AG04450 (cell line): ENCODE results near the gene C1orf159. TPM values are rescaled to one million over a fixed set of nuclear protein-coding genes. Genes with fewer than 3 reads are reported as not detected.

Source experiments
- CTCF ChIA-PET: fragments of 300-600, 350-600 bp; formaldehyde crosslinking; extraction: SDS; loops from one replicate; lab custom pipeline; 2022; ENCODE audit warnings: antibody characterized with exemption, inconsistent platforms; lab: Charles Lee
- POLR2A ChIA-PET: fragments of 350-600 bp; formaldehyde crosslinking; extraction: SDS; loops from one replicate; lab custom pipeline; 2021; ENCODE audit warnings: antibody characterized with exemption, inconsistent platforms; lab: Yijun Ruan, JAX
- DNase-seq: peaks from one replicate; pipeline ENCODE4 v3.0.0-alpha.2; 2011; ENCODE audit warnings: low read depth, low spot score
- H3K27ac ChIP-seq: one replicate; pipeline ENCODE4 v1.5.1; 2012; ENCODE audit warnings: low read depth, low read length, control low read depth
- H3K27me3 ChIP-seq: one replicate; pipeline ENCODE4 v1.6.0; 2012; ENCODE audit warnings: low read length; ENCODE audit not compliant: control insufficient read depth, insufficient read depth
- H3K4me3 ChIP-seq: 2 replicates; pipeline ENCODE4 v1.5.1; 2011; ENCODE audit warnings: mild to moderate bottlenecking, low read depth, low read length, control low read depth
- H3K9me3 ChIP-seq: 2 replicates; pipeline ENCODE4 v1.5.1; 2012; ENCODE audit warnings: low read length; ENCODE audit not compliant: control insufficient read depth, insufficient read depth
- polyA plus RNA-seq: library from polyadenylated mRNA; depleted of rRNA; stranded (reverse); fragments of >200 nt; gene quantifications from 2 replicates; pipeline ENCODE4 v1.2.3, GENCODE V29; 2011
- TF ChIP-seq, protein P1 (sequence below): IDR thresholded peaks from 2 replicates; pipeline ENCODE4 v1.5.1; 2011; ENCODE audit warnings: low read depth, low read length, control low read depth, inconsistent platforms

The C1orf159 gene
- polyA plus RNA-seq, 1 experiment = 2.3 TPM

- ChIA-PET CTCF (no interaction called here), POLR2A (no interaction called here)
- DNase-seq = no peak
- Histone ChIP-seq H3K27ac (no peak overlapping the region), H3K9me3 (peaks cover 31% of the 10 kb centered on the region), H3K4me3 (no peak overlapping the region), H3K27me3 (peaks cover 7% of the 10 kb centered on the region)
- TF ChIP-seq, protein P1, sequence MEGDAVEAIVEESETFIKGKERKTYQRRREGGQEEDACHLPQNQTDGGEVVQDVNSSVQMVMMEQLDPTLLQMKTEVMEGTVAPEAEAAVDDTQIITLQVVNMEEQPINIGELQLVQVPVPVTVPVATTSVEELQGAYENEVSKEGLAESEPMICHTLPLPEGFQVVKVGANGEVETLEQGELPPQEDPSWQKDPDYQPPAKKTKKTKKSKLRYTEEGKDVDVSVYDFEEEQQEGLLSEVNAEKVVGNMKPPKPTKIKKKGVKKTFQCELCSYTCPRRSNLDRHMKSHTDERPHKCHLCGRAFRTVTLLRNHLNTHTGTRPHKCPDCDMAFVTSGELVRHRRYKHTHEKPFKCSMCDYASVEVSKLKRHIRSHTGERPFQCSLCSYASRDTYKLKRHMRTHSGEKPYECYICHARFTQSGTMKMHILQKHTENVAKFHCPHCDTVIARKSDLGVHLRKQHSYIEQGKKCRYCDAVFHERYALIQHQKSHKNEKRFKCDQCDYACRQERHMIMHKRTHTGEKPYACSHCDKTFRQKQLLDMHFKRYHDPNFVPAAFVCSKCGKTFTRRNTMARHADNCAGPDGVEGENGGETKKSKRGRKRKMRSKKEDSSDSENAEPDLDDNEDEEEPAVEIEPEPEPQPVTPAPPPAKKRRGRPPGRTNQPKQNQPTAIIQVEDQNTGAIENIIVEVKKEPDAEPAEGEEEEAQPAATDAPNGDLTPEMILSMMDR = no peak
Observed at GRCh38 chr1:1150100-1150499, 34.2 kb upstream of the C1orf159 start.

DNA sequence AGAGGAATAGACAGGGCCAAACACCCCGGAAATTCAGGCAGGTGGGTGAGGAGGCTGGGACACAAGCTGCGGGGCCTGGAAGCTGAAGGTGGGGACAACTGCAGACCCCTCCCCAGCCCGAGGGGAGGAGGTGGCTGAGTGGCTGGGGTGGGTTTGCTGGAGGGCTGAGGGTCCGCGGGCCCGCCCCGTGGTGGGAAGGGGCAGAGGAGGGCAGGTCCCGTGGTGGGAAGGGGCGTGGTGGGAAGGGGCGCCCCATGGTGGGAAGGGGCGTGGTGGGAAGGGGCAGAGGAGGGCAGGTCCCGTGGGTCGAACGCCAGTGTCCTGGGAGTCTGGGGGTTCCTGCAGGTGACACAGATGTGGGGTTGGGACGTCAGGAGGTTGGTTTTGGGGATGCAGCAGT lies 33.5 kb upstream of the C1orf159 start:
- H3K27me3 ChIP-seq = peaks cover 7% of the 10 kb centered on the region
- ChIA-PET CTCF (no interaction called here), POLR2A (no interaction called here)
- TF ChIP-seq, protein P1 = no peak
- H3K9me3 ChIP-seq = peaks cover 31% of the 10 kb centered on the region
- H3K4me3 ChIP-seq = no peak overlapping the region
- no peak overlapping the region for H3K27ac ChIP-seq
- no peak for DNase-seq

DNA sequence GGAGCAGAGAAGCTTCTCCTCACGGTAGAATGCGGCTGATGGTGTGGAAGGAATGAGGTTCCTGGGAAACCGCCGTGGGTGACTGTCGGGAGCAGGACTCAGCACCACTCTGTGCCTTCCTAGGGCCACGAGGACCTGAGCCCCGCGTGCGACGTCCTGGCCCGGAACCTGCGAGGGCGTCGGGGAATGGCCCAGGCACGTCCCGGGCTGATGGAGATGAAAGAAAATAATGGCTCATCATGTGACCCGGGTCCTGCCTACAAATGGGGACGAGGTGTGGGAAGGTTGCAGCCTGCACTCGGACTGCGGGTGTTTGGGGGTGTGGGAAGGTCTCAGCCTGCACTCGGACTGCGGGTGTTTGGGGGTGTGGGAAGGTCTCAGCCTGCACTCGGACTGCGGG lies 32.7 kb upstream of the C1orf159 start:
- peaks cover 9% of the 10 kb centered on the region for H3K27me3 ChIP-seq
- H3K4me3 ChIP-seq = no peak overlapping the region
- H3K9me3 ChIP-seq = peaks cover 29% of the 10 kb centered on the region
- no peak overlapping the region for H3K27ac ChIP-seq
- POLR2A ChIA-PET = no interaction called here
- CTCF ChIA-PET = no interaction called here
- DNase-seq = no peak
- TF ChIP-seq, protein P1 = no peak

- H3K27ac ChIP-seq = no peak overlapping the region
- TF ChIP-seq, protein P1 = no peak
- peaks cover 24% of the 10 kb centered on the region for H3K9me3 ChIP-seq
- peaks cover 12% of the 10 kb centered on the region for H3K27me3 ChIP-seq
- CTCF ChIA-PET = no interaction called here
- POLR2A ChIA-PET = no interaction called here
- H3K4me3 ChIP-seq = no peak overlapping the region
- DNase-seq = no peak
Observed at GRCh38 chr1:1148061-1148460, 32.2 kb upstream of the C1orf159 start.

DNA sequence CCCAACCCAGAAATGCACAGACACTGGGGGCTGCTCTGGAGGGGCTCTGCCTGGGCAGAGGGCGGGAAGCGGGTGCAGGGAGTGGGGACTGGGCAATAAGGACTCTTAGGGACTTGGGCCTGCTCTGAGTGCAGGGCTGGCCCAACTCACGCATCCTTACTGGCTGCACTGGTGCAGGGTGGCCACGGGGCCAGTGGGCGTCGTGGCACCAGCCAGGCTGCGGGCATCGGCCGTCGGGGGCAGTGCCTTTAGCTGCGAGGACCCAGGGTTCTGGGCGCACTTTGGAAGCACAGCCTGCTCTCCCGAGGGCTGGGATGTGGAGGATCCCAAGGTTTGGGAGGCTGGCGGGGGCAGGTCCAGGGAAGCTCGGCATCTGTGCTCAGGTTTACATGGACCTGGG lies 30.7 kb upstream of the C1orf159 start:
- Histone ChIP-seq H3K27me3 (peaks cover 18% of the 10 kb centered on the region), H3K27ac (no peak overlapping the region), H3K4me3 (no peak overlapping the region), H3K9me3 (peaks cover 10% of the 10 kb centered on the region)
- ChIA-PET POLR2A (no interaction called here), CTCF (no interaction called here)
- TF ChIP-seq, protein P1 = no peak
- no peak for DNase-seq
